Stimulated activated CD4-positive, alpha-beta T cell treated with anti-CD3 and anti-CD28 coated beads, Interleukin-15, amount 100 ng/mL, for 24 hours (primary cell): ENCODE measurements around the gene METRN.
"Not testable (repeated sequence)": the region's sequence is repeated elsewhere in the genome, so short reads cannot be mapped to it uniquely, and the experiment has no call there.

Source experiments
- DNase-seq: peaks from one replicate; pipeline ENCODE4 v3.0.0-alpha.2; 2020

Gene METRN

GRCh38 chr16:678209-678857, 36.6 kb upstream of the METRN start:
- no peak for DNase-seq

DNA sequence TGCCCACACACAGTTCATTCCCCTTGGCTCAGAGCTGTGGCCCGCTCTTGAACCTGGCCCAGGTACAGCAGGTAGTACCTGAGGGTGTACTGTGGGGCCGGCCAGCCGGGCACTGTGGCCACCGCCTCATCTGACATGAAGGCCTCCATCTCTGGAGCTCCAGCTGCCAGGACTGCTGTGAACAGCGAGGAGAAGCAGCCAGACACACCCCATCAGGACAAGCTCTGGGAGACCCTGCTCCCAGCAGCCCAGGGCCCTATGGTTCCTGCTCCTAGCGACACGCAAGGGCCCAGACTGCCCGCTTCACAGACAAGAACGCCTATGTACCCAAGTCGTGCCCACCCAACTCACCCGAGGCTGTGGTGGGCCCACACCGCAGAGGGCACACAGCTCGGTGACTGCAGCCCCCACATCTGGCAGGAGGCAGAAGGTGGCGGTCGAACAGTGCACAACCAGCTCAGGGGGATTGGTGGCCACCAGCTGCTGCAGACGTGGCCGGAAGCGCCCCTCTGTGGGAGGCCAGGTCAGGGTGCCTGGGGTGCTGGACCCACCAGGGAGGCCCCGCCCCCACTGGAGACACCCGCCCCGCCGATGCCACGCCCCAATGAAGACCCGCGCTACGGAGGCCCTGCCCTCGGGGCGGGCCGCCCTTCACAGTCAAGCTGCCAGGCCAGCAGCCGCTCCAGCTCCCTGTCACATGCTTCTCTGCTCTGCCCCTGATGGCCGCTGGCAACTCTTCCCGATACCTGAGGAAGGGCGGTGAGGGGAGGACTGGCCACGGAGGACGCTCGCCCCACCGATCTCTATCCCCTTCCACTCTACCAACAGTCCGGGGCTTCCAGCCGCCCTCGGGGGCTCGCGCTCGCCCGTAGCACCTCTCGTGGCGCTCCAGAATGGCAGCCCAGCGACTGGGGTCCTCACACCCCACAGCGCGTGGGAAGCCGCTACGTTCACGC, 35.8 kb upstream of the METRN start:
- peak; percentile 70 for DNase-seq

GRCh38 chr16:679814-680624, 34.9 kb upstream of the METRN start, which contains the start of gene STUB1:
STUB1 (plus strand) TSS chr16:680410; CDS start chr16:680526, 116 bp downstream.
- DNase-seq = peak; percentile 94

- no peak for DNase-seq
These were observed 34.3 kb upstream of the METRN start for GRCh38 chr16:680625-680945.

- peak; percentile 38 for DNase-seq
These were observed 33.8 kb upstream of the METRN start for GRCh38 chr16:680967-681745.

DNA sequence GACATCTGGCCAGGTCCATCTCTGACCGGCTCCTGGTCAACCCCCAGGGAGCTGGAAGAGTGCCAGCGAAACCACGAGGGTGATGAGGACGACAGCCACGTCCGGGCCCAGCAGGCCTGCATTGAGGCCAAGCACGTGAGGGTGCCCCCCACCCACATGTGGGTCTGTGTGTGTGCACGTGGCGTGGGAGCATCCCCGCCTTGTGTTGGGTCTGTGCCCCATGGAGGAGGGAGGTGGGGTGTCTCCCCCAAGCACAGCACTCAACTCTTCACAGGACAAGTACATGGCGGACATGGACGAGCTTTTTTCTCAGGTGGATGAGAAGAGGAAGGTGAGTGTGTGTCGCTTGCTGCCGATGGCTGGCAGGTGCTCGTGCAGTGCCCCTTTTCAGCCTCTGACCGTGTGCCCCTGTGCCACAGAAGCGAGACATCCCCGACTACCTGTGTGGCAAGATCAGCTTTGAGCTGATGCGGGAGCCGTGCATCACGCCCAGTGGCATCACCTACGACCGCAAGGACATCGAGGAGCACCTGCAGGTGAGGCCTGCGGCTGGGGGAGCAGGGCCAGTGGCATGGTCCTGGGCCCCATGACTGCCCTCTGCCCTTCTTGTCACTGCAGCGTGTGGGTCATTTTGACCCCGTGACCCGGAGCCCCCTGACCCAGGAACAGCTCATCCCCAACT, 33.0 kb upstream of the METRN start:
- DNase-seq = no peak

DNA sequence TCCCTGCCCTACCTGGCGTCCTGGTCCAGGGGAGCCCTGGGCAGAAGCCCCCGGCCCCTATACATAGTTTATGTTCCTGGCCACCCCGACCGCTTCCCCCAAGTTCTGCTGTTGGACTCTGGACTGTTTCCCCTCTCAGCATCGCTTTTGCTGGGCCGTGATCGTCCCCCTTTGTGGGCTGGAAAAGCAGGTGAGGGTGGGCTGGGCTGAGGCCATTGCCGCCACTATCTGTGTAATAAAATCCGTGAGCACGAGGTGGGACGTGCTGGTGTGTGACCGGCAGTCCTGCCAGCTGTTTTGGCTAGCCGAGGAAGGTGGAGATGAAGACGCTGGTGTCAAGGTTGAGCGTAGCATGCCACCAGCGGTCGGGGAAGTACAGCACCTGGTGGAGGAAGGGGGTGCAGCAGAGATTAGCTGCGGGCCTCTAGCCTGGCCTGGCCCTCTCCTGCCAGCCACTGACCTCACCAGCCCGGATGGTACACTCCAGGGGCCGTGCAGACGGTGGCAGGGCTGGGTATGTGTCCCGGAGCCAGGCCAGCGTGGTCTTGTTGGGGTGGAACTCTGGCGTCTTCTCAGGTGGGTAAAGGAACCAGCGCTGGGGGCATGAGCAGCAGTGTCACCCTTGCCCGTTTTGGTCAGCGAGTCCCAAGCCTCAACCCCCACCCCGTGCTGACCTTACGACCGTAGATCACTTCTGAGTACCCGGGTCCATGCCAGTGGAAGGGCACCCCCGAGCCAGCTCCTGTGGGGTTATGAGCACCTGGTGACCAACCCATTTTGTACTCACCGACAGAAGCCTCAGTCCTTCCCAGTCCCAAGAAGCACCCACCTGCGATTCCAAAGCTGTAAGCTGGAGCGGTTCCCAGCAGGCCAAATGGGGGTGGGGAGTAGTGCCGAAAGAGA, 32.2 kb upstream of the METRN start:
- DNase-seq = no peak

- peak; percentile 45 for DNase-seq
These were observed 31.4 kb upstream of the METRN start for GRCh38 chr16:683396-684070.

DNA sequence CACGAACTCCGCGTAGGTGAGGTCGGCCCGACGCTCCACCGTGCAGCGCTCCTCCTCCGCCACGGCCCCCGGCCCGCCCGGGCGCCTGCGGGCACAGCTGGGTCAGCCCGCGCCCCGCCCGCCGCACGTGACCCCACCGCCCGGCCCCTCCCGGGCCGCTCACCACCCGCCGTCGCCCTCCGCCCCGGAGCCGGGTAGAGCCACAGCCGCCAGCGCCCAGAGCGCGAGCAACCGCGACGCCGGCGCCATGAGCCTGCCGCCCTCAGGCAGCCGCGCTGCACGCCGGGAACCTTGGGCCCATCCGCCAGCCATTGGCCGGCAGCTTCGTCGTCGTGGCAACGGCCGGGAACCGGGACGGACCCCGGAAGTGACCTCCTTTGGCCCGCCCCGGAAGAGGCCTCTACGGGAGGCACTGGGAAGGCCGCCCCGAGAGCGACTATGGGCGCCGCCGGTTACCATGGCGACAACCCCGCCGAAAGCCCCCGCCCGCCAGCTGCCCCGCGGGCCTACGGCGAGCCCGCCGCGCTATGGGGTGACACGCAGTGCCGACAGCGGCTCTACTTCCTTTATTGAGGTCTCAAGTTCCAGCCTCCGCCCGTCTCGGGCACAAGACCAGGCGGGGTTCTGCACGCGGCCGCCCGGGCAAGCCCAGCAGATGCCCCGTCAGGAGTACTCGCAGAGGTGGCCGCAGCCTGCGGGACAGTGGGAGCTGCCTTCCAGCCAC, 30.7 kb upstream of the METRN start, which contains the start of gene JMJD8:
TSS of gene JMJD8 (minus strand) at position 264 of the 724 bp plus-strand sequence. CDS start at position 249, 15 bp downstream.
- DNase-seq = peak; percentile 99

DNA sequence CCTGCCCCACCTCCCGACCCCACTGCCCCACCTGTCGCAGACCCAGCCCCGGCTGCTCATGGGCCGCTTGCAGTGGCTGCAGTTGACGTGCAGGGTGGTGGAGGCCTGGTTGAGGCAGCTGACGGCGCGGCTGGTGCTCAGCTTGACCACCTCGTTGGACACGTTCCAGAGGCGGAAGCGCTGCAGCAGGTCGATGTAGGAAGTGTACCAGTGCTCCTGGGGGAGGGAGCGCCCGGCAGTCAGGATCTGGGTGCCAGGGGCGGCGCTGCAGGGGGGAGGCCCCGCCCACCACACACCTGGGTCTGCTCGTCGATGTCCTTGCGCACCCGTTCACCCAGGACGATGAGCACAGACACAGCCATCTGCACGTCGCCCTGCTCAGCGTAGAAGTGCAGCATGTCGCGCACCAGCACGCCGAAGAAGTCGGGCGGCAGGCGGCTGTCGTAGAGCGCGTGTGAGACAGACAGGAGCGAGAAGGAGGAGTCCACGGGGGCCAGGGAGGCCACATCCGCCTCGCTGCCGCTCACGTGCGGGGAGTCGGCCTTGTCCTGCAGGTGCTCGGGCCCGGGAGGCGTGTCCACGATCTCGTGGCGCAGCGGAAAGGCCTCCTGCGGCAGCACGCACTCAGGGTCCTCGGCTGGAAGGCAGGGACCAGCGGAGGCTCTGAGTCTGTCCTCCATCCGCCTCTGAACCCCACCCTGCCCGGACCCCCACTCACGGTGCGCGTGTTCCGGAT, 29.8 kb upstream of the METRN start:
- DNase-seq = no peak

DNA sequence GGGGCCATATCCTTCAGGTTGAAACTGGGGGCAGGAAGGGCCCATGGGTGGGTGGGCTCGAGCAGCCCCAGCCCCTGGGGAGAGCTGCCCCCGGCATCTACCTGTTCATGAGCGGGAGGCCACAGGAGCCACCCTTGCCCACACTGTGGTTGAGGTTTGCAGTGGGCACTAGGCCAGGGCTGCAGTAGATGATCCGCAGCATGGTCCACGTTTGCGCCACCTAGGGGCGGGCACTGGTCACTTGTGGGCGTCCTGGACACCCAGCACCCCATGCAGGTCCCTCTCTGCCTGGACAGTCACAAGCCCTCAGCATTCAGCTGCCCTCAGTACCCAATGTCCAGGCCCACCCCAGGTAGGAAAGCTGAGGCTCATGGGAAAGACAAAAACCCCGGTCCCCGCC, 29.0 kb upstream of the METRN start:
- no peak for DNase-seq

GRCh38 chr16:686459-687260, 28.3 kb upstream of the METRN start:
- DNase-seq = no peak

DNA sequence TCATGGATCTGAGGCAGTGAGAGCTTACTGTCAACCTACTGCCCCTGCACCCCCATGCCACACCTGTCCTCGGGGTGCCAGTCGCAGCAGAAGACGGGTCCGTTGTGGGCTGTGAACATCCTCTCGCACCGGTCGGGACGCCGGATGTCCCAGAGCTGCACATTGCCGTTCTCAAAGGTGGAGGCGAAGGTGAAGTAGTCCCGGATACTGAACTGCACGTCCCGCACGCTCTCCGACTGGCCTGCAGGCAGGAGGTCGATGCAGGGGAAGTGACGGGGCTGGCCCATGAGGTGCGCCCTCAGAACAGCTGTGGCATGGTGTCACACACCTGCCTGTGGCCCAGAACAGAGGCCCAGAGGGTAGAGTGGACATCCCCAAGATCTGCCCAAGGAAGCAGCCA, 27.4 kb upstream of the METRN start:
- no peak for DNase-seq

GRCh38 chr16:689175-689897, 25.6 kb upstream of the METRN start:
- no peak for DNase-seq

DNA sequence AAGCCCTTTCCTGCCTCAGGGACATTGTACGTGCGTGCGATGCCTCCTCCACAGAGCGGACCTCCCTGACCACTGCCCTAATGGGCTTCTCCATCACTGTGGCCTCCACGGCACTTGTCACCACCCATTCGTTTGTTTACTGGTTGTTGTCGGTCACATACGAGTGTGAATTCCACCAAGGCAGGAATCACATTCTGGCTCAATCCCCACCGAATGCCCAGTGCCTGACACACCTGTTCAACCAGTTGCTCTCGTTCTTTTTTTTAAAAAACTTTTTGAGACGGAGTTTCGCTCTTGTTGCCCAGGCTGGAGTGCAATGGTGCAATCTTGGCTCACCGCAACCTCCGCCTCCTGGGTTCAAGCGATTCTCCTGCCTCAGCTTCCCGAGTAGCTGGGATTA, 23.7 kb upstream of the METRN start:
- not testable (repeated sequence) for DNase-seq

GRCh38 chr16:692356-693108, 22.4 kb upstream of the METRN start:
- no peak for DNase-seq
